Stomach (tissue), 9 donors: Measurements from ENCODE around the gene EXOC2. TPM values are rescaled to one million over a fixed set of nuclear protein-coding genes. Genes with fewer than 3 reads are reported as not detected.

Experiments used
- DNase-seq, 2 donors: peaks; one replicate each; pipeline versions ENCODE4 v3.0.0 to v3.0.0-alpha.2; 2013 to 2019
- H3K27ac ChIP-seq, 5 donors: fragments of 200-600 bp in 4 of 5; sonication (generic) in 4 of 5; one replicate each; pipeline ENCODE4 v1.5.1; 2013 to 2019; ENCODE audit warnings: mild to moderate bottlenecking in 1 of 5, moderate library complexity in 1 of 5
- H3K27me3 ChIP-seq, 3 donors: fragments of 200-600 bp; sonication (generic); one replicate each; pipeline ENCODE4 v1.5.1; 2017 to 2019; ENCODE audit warnings: mixed run types in 1 of 3
- H3K36me3 ChIP-seq, 4 donors: fragments of 200-600 bp; sonication (generic); 1 replicate in 3 of 4; 2 replicates in 1 of 4; pipeline ENCODE4 v1.5.1; 2016 to 2019
- H3K4me1 ChIP-seq, 4 donors: fragments of 200-600 bp; sonication (generic); one replicate each; pipeline ENCODE4 v1.5.1; 2016 to 2019
- H3K4me3 ChIP-seq, 4 donors: fragments of 200-600 bp; sonication (generic) in 3 of 4; one replicate each; pipeline ENCODE4 v1.5.1; 2016 to 2019; ENCODE audit warnings: mild to moderate bottlenecking in 1 of 4
- H3K9me3 ChIP-seq, 4 donors: fragments of 200-600 bp; sonication (generic); one replicate each; pipeline ENCODE4 v1.5.1; 2016 to 2019
- CTCF ChIP-seq, 7 experiments: fragments of 450-650 bp in 4 of 7; fragments of 200-600 bp in 3 of 7; sonication (generic) in 3 of 7; IDR thresholded peaks; one replicate each; pipeline ENCODE4 v1.5.1; 2016 to 2019; ENCODE audit warnings: antibody characterized with exemption in 7 of 7, control low read depth in 2 of 7, mild to moderate bottlenecking in 1 of 7
- EP300 ChIP-seq: sonication (generic); formaldehyde crosslinking; IDR thresholded peaks from one replicate; pipeline ENCODE4 v1.6.1; 2017; ENCODE audit warnings: antibody characterized with exemption
- POLR2A ChIP-seq, 4 donors: fragments of 450-650 bp; IDR thresholded peaks; one replicate each; pipeline ENCODE4 v1.6.1; 2016; ENCODE audit warnings: antibody characterized with exemption in 4 of 4, control low read depth in 2 of 4, mild to moderate bottlenecking in 1 of 4, moderate library complexity in 1 of 4
- POLR2AphosphoS5 ChIP-seq, 3 donors: sonication (generic); formaldehyde crosslinking; IDR thresholded peaks; one replicate each; pipeline ENCODE4 v1.6.1; 2016; ENCODE audit warnings: antibody characterized with exemption in 3 of 3
- whole genome bisulfite sequencing, 5 donors: extraction: QIAGEN DNeasy Blood & Tissue Kit in 3 of 5; methylation state at CpG; one replicate each; pipeline versions ENCODE4 v1.1.5 to v1.1.7; 2013 to 2018; 5-methylcytosine and 5-hydroxymethylcytosine counted together
- intact Hi-C: fragments of 100-400 bp; cut with DNase I; formaldehyde crosslinking; loops from one replicate; pipeline ENCODE4 v1.15.1; 2023; ENCODE audit warnings: low total_unique reads
- polyA plus RNA-seq, 3 donors: library from polyadenylated mRNA; stranded (reverse); fragments of 200-250 nt; gene quantifications; one replicate each; pipeline ENCODE4 v1.2.3, GENCODE V29; 2013
- total RNA-seq, 5 donors: library from RNA; depleted of rRNA; stranded (reverse); fragments of >200 nt; gene quantifications; one replicate each; pipeline versions ENCODE4 v1.1.0 to v1.2.3, GENCODE V29; 2014 to 2016
- donor health status: healthy with polysubstance abuse.
- donor health status: Bipolar disorder and iron deficiency.
- donor health status: healthy.

The EXOC2 gene
- total and polyA plus RNA-seq, 8 donors = 5.3 to 39.7 (median 13.8) TPM

- peaks cover 13 to 81% (median 67%) of the 10 kb centered on the region in 4 donors for H3K36me3 ChIP-seq
- WGBS, 5 donors = 72 to 81% (median 76%) methylated on average over 6 of the region's 6 CpGs
- intact Hi-C loops = no loop called here
- DNase-seq = no peak
- H3K27me3 ChIP-seq = no peaks in the 10 kb centered on the region
- no peaks in the 10 kb centered on the region for H3K4me1 ChIP-seq
- TF ChIP-seq POLR2A (IDR thresholded peaks at IDR 0.05) = no peak
- no peak for TF ChIP-seq CTCF (IDR thresholded peaks at IDR 0.05)
- TF ChIP-seq EP300 = no peak
- TF ChIP-seq POLR2AphosphoS5 (IDR thresholded peaks at IDR 0.05) = no peak
- no peaks in the 10 kb centered on the region for H3K9me3 ChIP-seq
- H3K27ac ChIP-seq = no peak overlapping the region
- no peak overlapping the region for H3K4me3 ChIP-seq
Measured at GRCh38 chr6:490251-491037, 202.5 kb downstream of the EXOC2 start.

- TF ChIP-seq EP300 = no peak
- no peak for TF ChIP-seq POLR2AphosphoS5 (IDR thresholded peaks at IDR 0.05)
- intact Hi-C loops = no loop called here
- WGBS, 5 donors = 89 to 95% (median 92%) methylated on average over 11 of the region's 11 CpGs
- no peaks in the 10 kb centered on the region for H3K9me3 ChIP-seq
- no peak overlapping the region for H3K27ac ChIP-seq
- no peak for DNase-seq
- peaks cover 11 to 84% (median 68%) of the 10 kb centered on the region in 4 donors for H3K36me3 ChIP-seq
- H3K4me1 ChIP-seq = no peaks in the 10 kb centered on the region
- no peaks in the 10 kb centered on the region for H3K27me3 ChIP-seq
- H3K4me3 ChIP-seq = no peak overlapping the region
Measured at GRCh38 chr6:489762-490161, 203.2 kb downstream of the EXOC2 start.

GRCh38 chr6:489001-489400, 203.9 kb downstream of the EXOC2 start:
- intact Hi-C loops = no loop called here
- 69 to 82% (median 76%) methylated on average over 4 of the region's 4 CpGs for WGBS, 5 donors

GRCh38 chr6:487956-488355, 205.0 kb downstream of the EXOC2 start:
- intact Hi-C loops = no loop called here
- H3K9me3 ChIP-seq = no peaks in the 10 kb centered on the region
- DNase-seq = peak in 1 of 2 donors; percentile 72
- no peaks in the 10 kb centered on the region for H3K27me3 ChIP-seq
- no peaks in the 10 kb centered on the region for H3K4me1 ChIP-seq
- TF ChIP-seq POLR2AphosphoS5 (IDR thresholded peaks at IDR 0.05) = no peak
- TF ChIP-seq CTCF (IDR thresholded peaks at IDR 0.05) = no peak
- no peak for TF ChIP-seq POLR2A (IDR thresholded peaks at IDR 0.05)
- no peak for TF ChIP-seq EP300
- H3K27ac ChIP-seq = no peak overlapping the region
- peaks cover 11 to 82% (median 62%) of the 10 kb centered on the region in 4 donors for H3K36me3 ChIP-seq
- 90 to 98% (median 95%) methylated on average over 13 of the region's 13 CpGs for WGBS, 5 donors
- no peak overlapping the region for H3K4me3 ChIP-seq

More at GRCh38 chr6:489001-489400, 203.9 kb downstream of the EXOC2 start:
- no peaks in the 10 kb centered on the region for H3K9me3 ChIP-seq
- TF ChIP-seq EP300 = no peak
- TF ChIP-seq POLR2AphosphoS5 (IDR thresholded peaks at IDR 0.05) = no peak
- H3K4me1 ChIP-seq = no peaks in the 10 kb centered on the region
- DNase-seq = no peak
- no peak overlapping the region for H3K27ac ChIP-seq
- H3K27me3 ChIP-seq = no peaks in the 10 kb centered on the region
- H3K4me3 ChIP-seq = no peak overlapping the region
- peaks cover 11 to 84% (median 67%) of the 10 kb centered on the region in 4 donors for H3K36me3 ChIP-seq

- Histone ChIP-seq H3K9me3 (no peaks in the 10 kb centered on the region), H3K27me3 (no peaks in the 10 kb centered on the region), H3K4me1 (no peaks in the 10 kb centered on the region), H3K27ac (no peak overlapping the region), H3K36me3 (peaks cover 11 to 67% (median 60%) of the 10 kb centered on the region in 4 donors), H3K4me3 (no peak overlapping the region)
- intact Hi-C loops = no loop called here
- TF ChIP-seq EP300 = no peak
- no peak for TF ChIP-seq POLR2A (IDR thresholded peaks at IDR 0.05)
- no peak for TF ChIP-seq POLR2AphosphoS5 (IDR thresholded peaks at IDR 0.05)
- no peak for TF ChIP-seq CTCF (IDR thresholded peaks at IDR 0.05)
- 93 to 97% (median 96%) methylated on average over 15 of the region's 15 CpGs for WGBS, 5 donors
- no peak for DNase-seq
Measured at GRCh38 chr6:485655-486170, 207.2 kb downstream of the EXOC2 start.
